Measurements from ENCODE around the gene HEXA. TPM values are rescaled to one million over a fixed set of nuclear protein-coding genes. Genes with fewer than 3 reads are reported as not detected.

The HEXA gene
- total RNA-seq, 1 experiment from 2014 or later = 49.7 TPM

GRCh38 chr15:72345806-72346205, 30.0 kb downstream of the HEXA start:
- POLR2A ChIA-PET = no interaction called here
- H3K9me3 Mint-ChIP-seq = no peaks in the 10 kb centered on the region
- H3K27me3 Mint-ChIP-seq (ENCODE audit: low read depth) = no peaks in the 10 kb centered on the region
- H3K27ac Mint-ChIP-seq = no peak overlapping the region
- DNase-seq (ENCODE audit: low spot score) (no peak), ATAC-seq (no peak)
- H3K4me1 Mint-ChIP-seq = peaks cover 10% of the 10 kb centered on the region
- peaks cover 8% of the 10 kb centered on the region for H3K36me3 Mint-ChIP-seq
- CTCF ChIA-PET = no interaction called here
- TF ChIP-seq CREM (CRISPR knock-in tag; IDR thresholded peaks at IDR 0.05) = no peak
- TF ChIP-seq NFYB (CRISPR knock-in tag; conservative IDR thresholded peaks at IDR 0.05; ENCODE audit: low read depth) = no peak
- TF ChIP-seq, protein P1, sequence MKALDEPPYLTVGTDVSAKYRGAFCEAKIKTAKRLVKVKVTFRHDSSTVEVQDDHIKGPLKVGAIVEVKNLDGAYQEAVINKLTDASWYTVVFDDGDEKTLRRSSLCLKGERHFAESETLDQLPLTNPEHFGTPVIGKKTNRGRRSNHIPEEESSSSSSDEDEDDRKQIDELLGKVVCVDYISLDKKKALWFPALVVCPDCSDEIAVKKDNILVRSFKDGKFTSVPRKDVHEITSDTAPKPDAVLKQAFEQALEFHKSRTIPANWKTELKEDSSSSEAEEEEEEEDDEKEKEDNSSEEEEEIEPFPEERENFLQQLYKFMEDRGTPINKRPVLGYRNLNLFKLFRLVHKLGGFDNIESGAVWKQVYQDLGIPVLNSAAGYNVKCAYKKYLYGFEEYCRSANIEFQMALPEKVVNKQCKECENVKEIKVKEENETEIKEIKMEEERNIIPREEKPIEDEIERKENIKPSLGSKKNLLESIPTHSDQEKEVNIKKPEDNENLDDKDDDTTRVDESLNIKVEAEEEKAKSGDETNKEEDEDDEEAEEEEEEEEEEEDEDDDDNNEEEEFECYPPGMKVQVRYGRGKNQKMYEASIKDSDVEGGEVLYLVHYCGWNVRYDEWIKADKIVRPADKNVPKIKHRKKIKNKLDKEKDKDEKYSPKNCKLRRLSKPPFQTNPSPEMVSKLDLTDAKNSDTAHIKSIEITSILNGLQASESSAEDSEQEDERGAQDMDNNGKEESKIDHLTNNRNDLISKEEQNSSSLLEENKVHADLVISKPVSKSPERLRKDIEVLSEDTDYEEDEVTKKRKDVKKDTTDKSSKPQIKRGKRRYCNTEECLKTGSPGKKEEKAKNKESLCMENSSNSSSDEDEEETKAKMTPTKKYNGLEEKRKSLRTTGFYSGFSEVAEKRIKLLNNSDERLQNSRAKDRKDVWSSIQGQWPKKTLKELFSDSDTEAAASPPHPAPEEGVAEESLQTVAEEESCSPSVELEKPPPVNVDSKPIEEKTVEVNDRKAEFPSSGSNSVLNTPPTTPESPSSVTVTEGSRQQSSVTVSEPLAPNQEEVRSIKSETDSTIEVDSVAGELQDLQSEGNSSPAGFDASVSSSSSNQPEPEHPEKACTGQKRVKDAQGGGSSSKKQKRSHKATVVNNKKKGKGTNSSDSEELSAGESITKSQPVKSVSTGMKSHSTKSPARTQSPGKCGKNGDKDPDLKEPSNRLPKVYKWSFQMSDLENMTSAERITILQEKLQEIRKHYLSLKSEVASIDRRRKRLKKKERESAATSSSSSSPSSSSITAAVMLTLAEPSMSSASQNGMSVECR (CRISPR knock-in tag; IDR thresholded peaks at IDR 0.05; ENCODE audit: borderline replicate concordance) = no peak
- TF ChIP-seq, protein P2, sequence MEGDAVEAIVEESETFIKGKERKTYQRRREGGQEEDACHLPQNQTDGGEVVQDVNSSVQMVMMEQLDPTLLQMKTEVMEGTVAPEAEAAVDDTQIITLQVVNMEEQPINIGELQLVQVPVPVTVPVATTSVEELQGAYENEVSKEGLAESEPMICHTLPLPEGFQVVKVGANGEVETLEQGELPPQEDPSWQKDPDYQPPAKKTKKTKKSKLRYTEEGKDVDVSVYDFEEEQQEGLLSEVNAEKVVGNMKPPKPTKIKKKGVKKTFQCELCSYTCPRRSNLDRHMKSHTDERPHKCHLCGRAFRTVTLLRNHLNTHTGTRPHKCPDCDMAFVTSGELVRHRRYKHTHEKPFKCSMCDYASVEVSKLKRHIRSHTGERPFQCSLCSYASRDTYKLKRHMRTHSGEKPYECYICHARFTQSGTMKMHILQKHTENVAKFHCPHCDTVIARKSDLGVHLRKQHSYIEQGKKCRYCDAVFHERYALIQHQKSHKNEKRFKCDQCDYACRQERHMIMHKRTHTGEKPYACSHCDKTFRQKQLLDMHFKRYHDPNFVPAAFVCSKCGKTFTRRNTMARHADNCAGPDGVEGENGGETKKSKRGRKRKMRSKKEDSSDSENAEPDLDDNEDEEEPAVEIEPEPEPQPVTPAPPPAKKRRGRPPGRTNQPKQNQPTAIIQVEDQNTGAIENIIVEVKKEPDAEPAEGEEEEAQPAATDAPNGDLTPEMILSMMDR (IDR thresholded peaks at IDR 0.05) = no peak
- TF ChIP-seq ATF1 (CRISPR knock-in tag; IDR thresholded peaks at IDR 0.05) = no peak
- H3K4me3 Mint-ChIP-seq = no peak overlapping the region

DNA sequence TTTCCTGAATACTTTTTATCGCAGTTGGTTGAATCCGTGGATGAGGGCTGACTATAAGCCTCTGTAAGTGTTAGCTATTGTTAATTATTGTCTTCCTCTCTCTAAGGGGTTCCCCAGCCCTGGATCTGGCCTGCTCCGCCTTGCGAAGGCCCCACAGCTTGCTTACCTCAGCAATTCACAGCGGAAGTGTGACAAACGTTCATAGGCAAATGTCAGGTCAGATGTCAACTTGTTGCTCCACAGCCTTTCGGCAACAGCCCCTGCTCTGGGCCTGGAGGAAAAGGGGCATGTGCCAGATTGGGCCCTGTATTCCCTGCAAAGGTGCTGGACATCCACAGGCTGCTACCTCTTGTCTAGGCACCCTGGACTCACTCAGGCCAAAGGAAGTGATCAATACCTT, 30.5 kb downstream of the HEXA start:
- DNase-seq (ENCODE audit: low spot score) (no peak), ATAC-seq (no peak)
- TF ChIP-seq, protein P3, sequence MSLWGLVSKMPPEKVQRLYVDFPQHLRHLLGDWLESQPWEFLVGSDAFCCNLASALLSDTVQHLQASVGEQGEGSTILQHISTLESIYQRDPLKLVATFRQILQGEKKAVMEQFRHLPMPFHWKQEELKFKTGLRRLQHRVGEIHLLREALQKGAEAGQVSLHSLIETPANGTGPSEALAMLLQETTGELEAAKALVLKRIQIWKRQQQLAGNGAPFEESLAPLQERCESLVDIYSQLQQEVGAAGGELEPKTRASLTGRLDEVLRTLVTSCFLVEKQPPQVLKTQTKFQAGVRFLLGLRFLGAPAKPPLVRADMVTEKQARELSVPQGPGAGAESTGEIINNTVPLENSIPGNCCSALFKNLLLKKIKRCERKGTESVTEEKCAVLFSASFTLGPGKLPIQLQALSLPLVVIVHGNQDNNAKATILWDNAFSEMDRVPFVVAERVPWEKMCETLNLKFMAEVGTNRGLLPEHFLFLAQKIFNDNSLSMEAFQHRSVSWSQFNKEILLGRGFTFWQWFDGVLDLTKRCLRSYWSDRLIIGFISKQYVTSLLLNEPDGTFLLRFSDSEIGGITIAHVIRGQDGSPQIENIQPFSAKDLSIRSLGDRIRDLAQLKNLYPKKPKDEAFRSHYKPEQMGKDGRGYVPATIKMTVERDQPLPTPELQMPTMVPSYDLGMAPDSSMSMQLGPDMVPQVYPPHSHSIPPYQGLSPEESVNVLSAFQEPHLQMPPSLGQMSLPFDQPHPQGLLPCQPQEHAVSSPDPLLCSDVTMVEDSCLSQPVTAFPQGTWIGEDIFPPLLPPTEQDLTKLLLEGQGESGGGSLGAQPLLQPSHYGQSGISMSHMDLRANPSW (CRISPR knock-in tag; conservative IDR thresholded peaks at IDR 0.05; ENCODE audit: low read depth) = no peak
- TF ChIP-seq JUN (CRISPR knock-in tag; IDR thresholded peaks at IDR 0.05) (no peak), EMX1 (CRISPR knock-in tag; IDR thresholded peaks at IDR 0.05) (no peak), IRF1 (CRISPR knock-in tag; IDR thresholded peaks at IDR 0.05) (no peak), PRRX2 (CRISPR knock-in tag; IDR thresholded peaks at IDR 0.05) (no peak), ERG (CRISPR knock-in tag; IDR thresholded peaks at IDR 0.05) (no peak), ZNF425 (CRISPR knock-in tag; conservative IDR thresholded peaks at IDR 0.05) (no peak), IRF2 (CRISPR knock-in tag; IDR thresholded peaks at IDR 0.05; ENCODE audit: borderline replicate concordance, low read depth) (no peak), MYBL2 (CRISPR knock-in tag; IDR thresholded peaks at IDR 0.05) (no peak), ZNF138 (CRISPR knock-in tag; conservative IDR thresholded peaks at IDR 0.05) (no peak), GABPB1 (CRISPR knock-in tag; IDR thresholded peaks at IDR 0.05) (no peak), ZNF317 (CRISPR knock-in tag; IDR thresholded peaks at IDR 0.05; ENCODE audit: borderline replicate concordance, low read depth) (no peak), ETV6 (CRISPR knock-in tag; IDR thresholded peaks at IDR 0.05) (no peak), NFE2L1 (CRISPR knock-in tag; IDR thresholded peaks at IDR 0.05) (no peak), CBFB (CRISPR knock-in tag; IDR thresholded peaks at IDR 0.05; ENCODE audit: low read depth) (no peak)
- TF ChIP-seq, protein P4, sequence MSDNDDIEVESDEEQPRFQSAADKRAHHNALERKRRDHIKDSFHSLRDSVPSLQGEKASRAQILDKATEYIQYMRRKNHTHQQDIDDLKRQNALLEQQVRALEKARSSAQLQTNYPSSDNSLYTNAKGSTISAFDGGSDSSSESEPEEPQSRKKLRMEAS (CRISPR knock-in tag; IDR thresholded peaks at IDR 0.05) = no peak
- Mint-ChIP-seq H3K4me1 (peaks cover 10% of the 10 kb centered on the region), H3K4me3 (no peak overlapping the region), H3K27ac (no peak overlapping the region), H3K36me3 (peaks cover 8% of the 10 kb centered on the region), H3K27me3 (ENCODE audit: low read depth) (no peaks in the 10 kb centered on the region), H3K9me3 (no peaks in the 10 kb centered on the region)
- CTCF ChIA-PET = no interaction called here
- POLR2A ChIA-PET = no interaction called here

Data from WTC11 (cell line).